ENCODE results near the gene REXO4. TPM values are rescaled to one million over a fixed set of nuclear protein-coding genes. Genes with fewer than 3 reads are reported as not detected.
A peak's percentile ranks its signal among the peaks of the same experiment; 100 is the strongest.

Gene REXO4
- total and polyA plus RNA-seq, 2 of the 8 experiments (the other 6 are each of a cell fraction or from before 2014, with no cell fraction given) = 19.1 to 38.3 TPM

- H2BK5ac ChIP-seq (ENCODE audit: low read depth, low read length) = peak overlapping the region; percentile 82
- H3K4ac ChIP-seq (replicated peaks; ENCODE audit: insufficient read length, low read depth, low read length) = peak overlapping the region; percentile 40
- H4K5ac ChIP-seq (ENCODE audit: insufficient read length, low read depth, low read length) = peak overlapping the region; percentile 88
- WGBS, 2 experiments (ENCODE audit: extremely low coverage in 1 of 2, insufficient coverage in 1 of 2, insufficient read length in 1 of 2, insufficient replicate concordance in 2 of 2, low coverage in 1 of 2, low lambda C conversion rate in 2 of 2, missing lambda C conversion rate in 1 of 2) = 20% methylated on average over 21 of the region's 30 CpGs; no CpG with 5 or more reads in 1 of the 2 experiments
- peak overlapping the region in 3 of 4 experiments; percentile 46 to 82 (median 57); a peak in 6 of 7 replicates for H3K9ac ChIP-seq (replicated peaks in 1 of 4; ENCODE audit: extremely low read depth in 1 of 4, low read depth in 3 of 4, low read length in 3 of 4)
- H3K18ac ChIP-seq (ENCODE audit: extremely low read depth, low read length) = peak overlapping the region; percentile 55
- peak overlapping the region; percentile 14 for H4K91ac ChIP-seq (replicated peaks; ENCODE audit: insufficient read length, low read length)
- H4K8ac ChIP-seq (ENCODE audit: extremely low read depth, insufficient read depth, low read length) = no peak overlapping the region
- peak in 1 of 2 experiments; percentile 78 for DNase-seq (ENCODE audit: low read depth in 1 of 2, low spot score in 2 of 2)
- peak overlapping the region; percentile 65 for H2AK5ac ChIP-seq (ENCODE audit: low read depth, low read length)
- H3K23me2 ChIP-seq (ENCODE audit: low read depth, low read length) = peaks cover 7% of the 10 kb centered on the region; the same call in 1 of the 2 replicates
- 0 out of 2 replicates have a peak overlapping the region, but pooled peaks have one; percentile 3 for H3K27ac ChIP-seq (ENCODE audit: low read depth, low read length)
- H2BK12ac ChIP-seq (ENCODE audit: low read depth, low read length) = peak overlapping the region; percentile 85; the same call in 1 of the 2 replicates
- H3K4me2 ChIP-seq (ENCODE audit: insufficient read depth in 1 of 2, low read depth in 2 of 2, low read length in 2 of 2) = peak overlapping the region; percentile 94 to 97
- H3K14ac ChIP-seq (ENCODE audit: insufficient read length) = no peak overlapping the region
- H2AFZ ChIP-seq (ENCODE audit: low read length) = peak overlapping the region; percentile 53; the same call in 1 of the 2 replicates
- no peak overlapping the region for H3K23ac ChIP-seq (ENCODE audit: insufficient read length)
- no peak for FAIRE-seq
- peaks cover 2 to 7% of the 10 kb centered on the region in 2 experiments for H4K20me1 ChIP-seq (replicated peaks in 1 of 2; ENCODE audit: control insufficient read depth in 1 of 2, insufficient read depth in 2 of 2, low read length in 2 of 2)
- no peaks in the 10 kb centered on the region for H3K36me3 ChIP-seq (ENCODE audit: control insufficient read depth in 2 of 4, insufficient read depth in 4 of 4, low read length in 3 of 4)
- peaks cover 0 to 13% of the 10 kb centered on the region in 2 experiments; a peak in 2 of 4 replicates for H3K79me2 ChIP-seq (ENCODE audit: control insufficient read depth in 1 of 2, insufficient read depth in 2 of 2, low read length in 2 of 2)
- no peaks in the 10 kb centered on the region; a peak in 1 of 7 replicates for H3K27me3 ChIP-seq (replicated peaks in 1 of 4; ENCODE audit: control insufficient read depth in 3 of 4, extremely low read depth in 1 of 4, insufficient read depth in 3 of 4, low read length in 3 of 4)
- H3K4me1 ChIP-seq (replicated peaks in 1 of 4; ENCODE audit: control insufficient read depth in 3 of 4, insufficient read depth in 4 of 4, low read length in 3 of 4) = peaks cover 2 to 15% (median 11%) of the 10 kb centered on the region in 4 experiments
- H3K56ac ChIP-seq (replicated peaks; ENCODE audit: insufficient read length, low read depth, low read length) = peak overlapping the region; percentile 75
- no peak overlapping the region for H2BK120ac ChIP-seq (replicated peaks; ENCODE audit: low read depth, low read length)
- H3K9me3 ChIP-seq (ENCODE audit: insufficient read depth in 2 of 2, low read depth in 1 of 2, low read length in 1 of 2) = no peaks in the 10 kb centered on the region
- H2BK15ac ChIP-seq (ENCODE audit: low read length) = peak overlapping the region; percentile 100
- ChIA-PET CTCF (ENCODE audit: partially characterized antibody) (interaction anchor here (0.7 to 1.5 kb wide), 10 partner anchors 8 to 119 kb away, joined by 3 to 8 read pairs (median 3); no protein-coding TSS in a partner anchor), POLR2A (ENCODE audit: partially characterized antibody) (interaction anchor here (0.6 to 3.6 kb wide), 11 partner anchors 9 to 412 kb away, joined by 3 to 14 read pairs (median 4); partner anchors contain the start of genes MED22, RPL7A and SLC2A6)
- peak overlapping the region; percentile 60 to 74 (median 70) for H3K4me3 ChIP-seq (ENCODE audit: extremely low read depth in 1 of 4, insufficient read depth in 2 of 4, low read depth in 3 of 4, low read length in 4 of 4)
- peaks cover 9% of the 10 kb centered on the region for H3K79me1 ChIP-seq (ENCODE audit: low read depth, low read length)
- H2BK20ac ChIP-seq (ENCODE audit: low read length) = 0 out of 2 replicates have a peak overlapping the region, but pooled peaks have one; percentile 18
- TF ChIP-seq ATF3 (IDR thresholded peaks at IDR 0.05; ENCODE audit: insufficient read depth, low read depth, low read length) = no peak
- peak; percentile 41; the same call in 1 of the 2 replicates for TF ChIP-seq GABPA (IDR thresholded peaks at IDR 0.05; ENCODE audit: borderline replicate concordance, insufficient read depth, low read length)
- peak in 1 of 2 experiments; percentile 44; a peak in 1 of 3 replicates for TF ChIP-seq POLR2A (IDR thresholded peaks at IDR 0.05; ENCODE audit: control extremely low read depth in 1 of 2, low read depth in 2 of 2, low read length in 2 of 2)
- peak in 1 of 2 experiments; percentile 70; a peak in 1 of 4 replicates for TF ChIP-seq SIN3A (conservative IDR thresholded peaks at IDR 0.05 in 1 of 2, IDR thresholded peaks at IDR 0.05 in 1 of 2; ENCODE audit: low read depth in 1 of 2, low read length in 2 of 2)
- no peak for TF ChIP-seq POU5F1 (IDR thresholded peaks at IDR 0.05; ENCODE audit: low read depth, low read length)
- TF ChIP-seq CREB1 (IDR thresholded peaks at IDR 0.05) = peak; percentile 12; the same call in 1 of the 2 replicates
- peak; percentile 62; the same call in 1 of the 2 replicates for TF ChIP-seq USF2 (IDR thresholded peaks at IDR 0.05; ENCODE audit: low read length)
- TF ChIP-seq CBX5 (IDR thresholded peaks at IDR 0.05; ENCODE audit: low read depth, low read length) = no peak
- TF ChIP-seq POLR2AphosphoS5 (IDR thresholded peaks at IDR 0.05; ENCODE audit: low read depth, low read length) = 0 out of 2 replicates have a peak, but pooled peaks have one; percentile 40
Measured at GRCh38 chr9:133460405-133461175, 42.8 kb upstream of the REXO4 start.

Data from H1 (cell line).